Uterus (tissue), 4 donors: ENCODE data around the gene B4GAT1. TPM values are rescaled to one million over a fixed set of nuclear protein-coding genes. Genes with fewer than 3 reads are reported as not detected.

Experiments
- DNase-seq, 2 donors: peaks; one replicate each; pipeline ENCODE4 v3.0.0-alpha.2; 2019 to 2020
- H3K27ac ChIP-seq, 2 donors: fragments of 200-600 bp; sonication (generic); 1 replicate in 1 of 2; 2 replicates in 1 of 2; pipeline ENCODE4 v1.5.1; 2016 to 2018
- H3K27me3 ChIP-seq, 2 donors: fragments of 200-600 bp; sonication (generic); one replicate each; pipeline ENCODE4 v1.5.1; 2018 to 2019; ENCODE audit warnings: control low read depth in 1 of 2
- H3K36me3 ChIP-seq, 2 donors: fragments of 200-600 bp; sonication (generic); one replicate each; pipeline ENCODE4 v1.5.1; 2019; ENCODE audit warnings: control low read depth in 1 of 2
- H3K4me1 ChIP-seq, 2 donors: fragments of 200-600 bp; sonication (generic); one replicate each; pipeline ENCODE4 v1.5.1; 2018 to 2019; ENCODE audit warnings: control low read depth in 1 of 2
- H3K4me3 ChIP-seq, 2 donors: fragments of 200-600 bp; sonication (generic); 1 replicate in 1 of 2; 2 replicates in 1 of 2; pipeline ENCODE4 v1.5.1; 2018 to 2019; ENCODE audit warnings: mild to moderate bottlenecking in 1 of 2
- H3K9me3 ChIP-seq, 2 donors: fragments of 200-600 bp; sonication (generic); one replicate each; pipeline ENCODE4 v1.5.1; 2019; ENCODE audit warnings: control low read depth in 1 of 2
- POLR2A ChIP-seq, 2 donors: fragments of 450-650 bp; IDR thresholded peaks; one replicate each; pipeline ENCODE4 v1.6.1; 2016; ENCODE audit warnings: antibody characterized with exemption in 2 of 2, mild to moderate bottlenecking in 1 of 2, moderate library complexity in 1 of 2
- intact Hi-C: fragments of 100-400 bp; cut with DNase I; formaldehyde crosslinking; loops from one replicate; pipeline ENCODE4 v1.15.1; 2023; ENCODE audit warnings: low total_unique reads
- total RNA-seq, 4 donors: library from RNA; depleted of rRNA in 3 of 4; stranded (reverse); fragments of >200 nt in 3 of 4; gene quantifications; one replicate each; pipeline versions ENCODE4 v1.1.0 to v1.2.4, GENCODE V29; 2014 to 2023
- TF ChIP-seq, protein P1 (sequence below), 4 experiments: fragments of 200-600 bp in 2 of 4; fragments of 450-650 bp in 2 of 4; sonication (generic) in 2 of 4; IDR thresholded peaks; one replicate each; pipeline ENCODE4 v1.5.1; 2016 to 2019; ENCODE audit warnings: antibody characterized with exemption in 4 of 4, mild to moderate bottlenecking in 2 of 4, moderate library complexity in 1 of 4
- donor health status: DM: yes; HTN: yes; CAD: no.

Gene B4GAT1
- total RNA-seq, 4 donors from 2014 or later = 13.2 to 44.8 (median 26.2) TPM

DNA sequence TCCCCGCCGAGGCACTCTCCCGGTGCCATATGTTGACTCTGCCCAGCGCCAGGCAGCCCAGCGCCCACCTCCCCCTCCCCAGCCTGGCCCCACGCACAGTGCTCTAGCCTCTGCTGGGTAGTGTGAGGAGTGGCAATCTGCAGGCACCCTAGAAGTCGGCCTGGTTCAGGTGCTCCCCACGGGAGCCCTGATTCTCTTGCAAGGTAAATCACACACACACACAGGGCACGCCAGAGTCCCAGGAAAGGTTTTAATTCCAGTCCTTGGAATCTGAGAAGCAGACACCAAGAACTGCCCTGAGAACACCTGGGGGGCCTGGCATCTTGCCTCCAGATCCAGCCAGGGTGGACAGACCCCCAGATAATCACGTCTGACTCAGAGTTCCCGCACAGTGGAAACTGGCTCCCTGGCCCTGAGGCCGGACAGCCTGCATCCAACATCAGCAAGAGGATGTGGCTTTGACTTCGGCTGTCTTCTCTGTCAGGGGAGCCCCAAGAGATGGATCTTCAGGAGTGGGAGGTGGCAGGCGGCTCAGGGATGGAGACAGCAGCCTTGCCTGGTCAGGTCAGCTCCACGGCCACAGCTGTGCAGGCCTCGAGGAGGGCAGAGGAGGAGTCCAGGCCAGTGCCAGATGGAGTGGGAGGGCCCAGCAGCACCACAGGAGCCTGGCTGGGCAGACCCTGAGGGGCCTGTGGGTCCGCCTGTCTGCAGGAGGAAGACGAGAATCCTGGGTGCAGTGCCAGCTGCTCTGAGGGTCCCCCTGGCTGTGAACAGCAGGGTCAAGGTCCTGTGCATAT, 10.1 kb downstream of the B4GAT1 start:
- Histone ChIP-seq H3K4me1 (peaks cover 3 to 12% of the 10 kb centered on the region in 2 donors), H3K4me3 (no peak overlapping the region), H3K36me3 (no peaks in the 10 kb centered on the region), H3K27ac (peak overlapping the region in 1 of 2 donors; percentile 78), H3K27me3 (no peaks in the 10 kb centered on the region), H3K9me3 (no peaks in the 10 kb centered on the region)
- TF ChIP-seq, protein P1, sequence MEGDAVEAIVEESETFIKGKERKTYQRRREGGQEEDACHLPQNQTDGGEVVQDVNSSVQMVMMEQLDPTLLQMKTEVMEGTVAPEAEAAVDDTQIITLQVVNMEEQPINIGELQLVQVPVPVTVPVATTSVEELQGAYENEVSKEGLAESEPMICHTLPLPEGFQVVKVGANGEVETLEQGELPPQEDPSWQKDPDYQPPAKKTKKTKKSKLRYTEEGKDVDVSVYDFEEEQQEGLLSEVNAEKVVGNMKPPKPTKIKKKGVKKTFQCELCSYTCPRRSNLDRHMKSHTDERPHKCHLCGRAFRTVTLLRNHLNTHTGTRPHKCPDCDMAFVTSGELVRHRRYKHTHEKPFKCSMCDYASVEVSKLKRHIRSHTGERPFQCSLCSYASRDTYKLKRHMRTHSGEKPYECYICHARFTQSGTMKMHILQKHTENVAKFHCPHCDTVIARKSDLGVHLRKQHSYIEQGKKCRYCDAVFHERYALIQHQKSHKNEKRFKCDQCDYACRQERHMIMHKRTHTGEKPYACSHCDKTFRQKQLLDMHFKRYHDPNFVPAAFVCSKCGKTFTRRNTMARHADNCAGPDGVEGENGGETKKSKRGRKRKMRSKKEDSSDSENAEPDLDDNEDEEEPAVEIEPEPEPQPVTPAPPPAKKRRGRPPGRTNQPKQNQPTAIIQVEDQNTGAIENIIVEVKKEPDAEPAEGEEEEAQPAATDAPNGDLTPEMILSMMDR (IDR thresholded peaks at IDR 0.05) = no peak
- intact Hi-C loops = no loop called here
- no peak for DNase-seq

DNA sequence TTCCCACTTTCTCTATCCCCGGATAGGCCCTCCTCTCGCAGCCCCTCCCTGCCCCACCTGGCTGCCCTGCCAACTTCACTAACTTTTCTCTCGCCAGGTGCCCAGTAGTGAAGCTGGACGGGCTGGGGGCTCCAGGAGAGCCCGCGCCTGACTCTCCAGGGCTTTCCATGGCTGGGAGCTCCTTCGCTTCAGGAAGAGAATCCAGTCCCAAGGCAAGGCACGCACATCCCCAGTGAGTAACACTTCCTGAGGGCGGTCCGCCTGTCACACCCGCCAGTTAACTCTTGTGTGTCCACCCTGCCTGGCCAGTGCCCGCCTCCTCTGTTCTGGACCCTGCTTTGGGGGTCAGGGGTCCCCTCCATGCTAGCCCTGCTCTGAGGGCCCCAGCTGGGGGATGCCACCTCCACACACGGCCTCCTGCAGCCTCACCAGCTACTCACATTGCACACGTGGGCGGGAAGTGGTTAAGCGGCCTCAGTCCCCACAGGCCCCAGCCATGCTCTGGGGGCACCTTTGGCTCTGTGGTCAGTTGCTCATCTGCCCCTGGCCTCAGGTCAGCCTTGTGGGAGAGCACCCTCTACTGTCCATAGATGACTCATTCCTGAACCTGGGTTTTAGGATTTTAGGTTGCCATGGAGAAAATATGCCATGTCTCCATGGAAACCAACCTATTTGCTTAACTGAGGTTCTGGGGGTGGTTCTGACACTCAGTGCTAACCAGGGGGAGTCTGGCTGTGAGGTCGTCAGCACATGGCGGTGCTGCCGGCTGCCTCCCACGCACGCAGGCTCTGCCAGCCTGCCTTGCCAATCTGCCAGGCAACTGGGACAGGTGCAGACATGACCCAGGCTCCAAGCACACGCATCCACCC, 11.0 kb downstream of the B4GAT1 start, which contains the start of gene RIN1:
Gene RIN1 (minus strand): TSS at position 201 of the 869 bp plus-strand sequence. CDS start 32 bp downstream, at position 169.
- Histone ChIP-seq H3K27me3 (no peaks in the 10 kb centered on the region), H3K4me1 (peaks cover 3 to 12% of the 10 kb centered on the region in 2 donors), H3K36me3 (no peaks in the 10 kb centered on the region), H3K4me3 (peak within 1 kb of the TSS; percentile 29 to 50), H3K27ac (peak within 1 kb of the TSS; percentile 29 to 78), H3K9me3 (no peaks in the 10 kb centered on the region)
- TF ChIP-seq, protein P1 (IDR thresholded peaks at IDR 0.05) = peak; percentile 28 to 61 (median 41)
- peak in 1 of 2 donors; percentile 18 for TF ChIP-seq POLR2A (IDR thresholded peaks at IDR 0.05)
- intact Hi-C loops = no loop called here
- DNase-seq = peak; percentile 65

DNA sequence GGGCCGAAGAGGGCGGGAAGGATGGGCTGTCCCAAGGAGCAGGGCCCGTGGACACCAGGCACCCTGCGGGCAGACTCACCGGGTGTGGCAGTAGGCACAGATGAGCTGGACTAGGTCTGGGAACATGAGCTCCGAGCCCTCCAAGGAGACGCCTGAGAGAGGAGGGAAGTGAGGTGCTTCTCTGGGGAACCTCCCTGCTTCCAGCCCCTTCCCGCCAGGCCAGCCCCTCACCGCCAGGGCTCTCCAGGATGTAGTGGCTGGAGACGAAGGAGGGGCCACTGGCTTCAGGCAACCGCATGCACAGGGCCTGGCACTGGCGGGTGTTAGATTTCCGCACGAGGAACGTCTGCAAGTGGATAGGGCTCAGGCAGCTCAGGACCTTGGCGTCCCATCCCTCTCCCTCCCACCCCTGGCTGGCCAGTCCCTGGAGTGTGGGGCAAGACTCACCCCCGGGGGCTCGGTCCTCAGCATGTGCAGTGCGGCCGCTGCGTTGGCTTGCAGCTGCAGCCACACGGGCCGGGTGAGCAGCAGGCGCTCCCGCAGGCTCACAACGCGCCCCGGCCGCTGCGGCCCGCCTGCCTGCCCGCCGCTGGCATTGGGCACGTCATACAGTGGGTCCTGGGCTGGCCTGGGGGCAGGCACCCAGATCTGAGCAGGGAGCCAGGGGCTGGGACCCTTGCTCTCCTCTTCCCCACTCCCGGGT, 11.7 kb downstream of the B4GAT1 start:
- no peaks in the 10 kb centered on the region for H3K27me3 ChIP-seq
- peaks cover 3 to 12% of the 10 kb centered on the region in 2 donors for H3K4me1 ChIP-seq
- H3K9me3 ChIP-seq = no peaks in the 10 kb centered on the region
- peak overlapping the region; percentile 29 to 78 for H3K27ac ChIP-seq
- TF ChIP-seq POLR2A (IDR thresholded peaks at IDR 0.05) = no peak
- TF ChIP-seq, protein P1 (IDR thresholded peaks at IDR 0.05) = no peak
- intact Hi-C loops = no loop called here
- peak overlapping the region; percentile 29 to 50 for H3K4me3 ChIP-seq
- peak in 1 of 2 donors; percentile 44 for DNase-seq
- no peaks in the 10 kb centered on the region for H3K36me3 ChIP-seq

DNA sequence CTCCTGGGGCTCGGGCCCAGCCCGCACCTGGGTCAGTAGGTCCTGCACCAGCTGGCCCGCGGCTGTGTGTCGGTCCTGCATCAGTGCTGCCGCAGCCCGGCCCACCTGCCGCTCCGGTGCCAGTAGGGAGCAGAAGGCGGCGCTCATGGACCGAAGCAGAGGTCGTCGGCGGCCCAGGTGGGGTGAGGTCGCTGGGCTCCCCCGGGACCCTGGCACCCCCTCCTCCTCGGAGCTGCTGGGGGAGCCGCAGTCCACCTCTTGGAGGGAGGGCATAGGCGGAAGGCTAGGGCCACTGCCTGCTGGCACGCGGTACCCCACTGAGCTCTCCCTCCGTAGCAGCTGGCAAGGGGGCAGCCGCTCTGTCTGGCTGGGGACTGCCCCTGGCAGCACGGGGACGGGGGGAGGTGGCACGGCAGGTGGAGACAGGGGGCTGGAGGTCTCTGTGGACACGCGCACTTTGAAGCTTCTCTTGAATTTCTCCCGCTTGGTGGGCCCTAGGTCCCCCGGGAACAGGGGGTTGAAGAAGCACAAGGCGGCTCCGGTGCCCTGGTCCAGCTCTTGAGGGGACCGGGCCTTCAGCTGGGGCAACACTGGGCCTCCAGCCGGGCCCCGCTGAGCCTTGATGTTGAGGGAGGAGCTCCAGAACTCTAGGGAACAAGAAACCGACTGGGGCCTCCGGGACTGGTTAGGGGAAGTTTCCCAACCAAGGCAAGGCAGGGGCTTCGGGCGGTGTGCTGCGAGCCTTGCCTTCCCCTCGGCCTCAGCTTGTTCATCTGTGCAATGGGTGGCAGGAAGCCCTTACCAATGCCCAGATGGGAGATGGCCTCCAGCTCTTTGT, 12.6 kb downstream of the B4GAT1 start:
- H3K4me3 ChIP-seq = peak overlapping the region in 1 of 2 donors; percentile 50
- intact Hi-C loops = no loop called here
- no peaks in the 10 kb centered on the region for H3K9me3 ChIP-seq
- no peak for DNase-seq
- TF ChIP-seq, protein P1 (IDR thresholded peaks at IDR 0.05) = no peak
- TF ChIP-seq POLR2A (IDR thresholded peaks at IDR 0.05) = no peak
- no peaks in the 10 kb centered on the region for H3K36me3 ChIP-seq
- H3K4me1 ChIP-seq = peaks cover 3 to 12% of the 10 kb centered on the region in 2 donors
- H3K27me3 ChIP-seq = no peaks in the 10 kb centered on the region
- no peak overlapping the region for H3K27ac ChIP-seq
